Measurements from ENCODE around the gene CEACAM16. TPM values are rescaled to one million over a fixed set of nuclear protein-coding genes. Genes with fewer than 3 reads are reported as not detected.

The CEACAM16 gene
- total RNA-seq, 1 experiment from 2014 or later: not detected

GRCh38 chr19:44697670-44698034 lies 1.3 kb upstream of the CEACAM16 start:
- intact Hi-C loops (cut with micrococcal nuclease): no loop called here
- TF ChIP-seq ELF1 (IDR thresholded peaks at IDR 0.05; ENCODE audit: borderline replicate concordance, low read depth) (no peak), SRF (IDR thresholded peaks at IDR 0.05; ENCODE audit: low read depth) (no peak), CEBPB (IDR thresholded peaks at IDR 0.05; ENCODE audit: low read depth) (no peak), SIN3A (IDR thresholded peaks at IDR 0.05; ENCODE audit: low read depth) (no peak), CTCF (IDR thresholded peaks at IDR 0.05 in 2 of 3, conservative IDR thresholded peaks at IDR 0.05 in 1 of 3; ENCODE audit: borderline replicate concordance in 1 of 3, insufficient read depth in 1 of 3, low read depth in 2 of 3, low read length in 2 of 3) (no peak), EZH2 (IDR thresholded peaks at IDR 0.05) (no peak), ZNF274 (IDR thresholded peaks at IDR 0.05; ENCODE audit: low read depth, low read length) (no peak), EZH2phosphoT487 (IDR thresholded peaks at IDR 0.05; ENCODE audit: borderline replicate concordance) (no peak)
- TF ChIP-seq, protein P1, sequence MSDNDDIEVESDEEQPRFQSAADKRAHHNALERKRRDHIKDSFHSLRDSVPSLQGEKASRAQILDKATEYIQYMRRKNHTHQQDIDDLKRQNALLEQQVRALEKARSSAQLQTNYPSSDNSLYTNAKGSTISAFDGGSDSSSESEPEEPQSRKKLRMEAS (IDR thresholded peaks at IDR 0.05): no peak
- Histone ChIP-seq H3K9me3 (ENCODE audit: control insufficient read depth in 1 of 2, insufficient read depth in 1 of 2, low read depth in 1 of 2, low read length in 2 of 2) (no peaks in the 10 kb centered on the region), H3K27ac (ENCODE audit: low read depth, low read length) (no peak overlapping the region), H3K79me2 (ENCODE audit: insufficient read depth, low read length) (no peaks in the 10 kb centered on the region), H3K36me3 (ENCODE audit: control insufficient read depth in 1 of 2, insufficient read depth in 2 of 2, low read length in 2 of 2) (no peaks in the 10 kb centered on the region), H3K9me2 (ENCODE audit: insufficient read depth) (no peaks in the 10 kb centered on the region), H2AFZ (ENCODE audit: low read depth, low read length, poor library complexity, severe bottlenecking) (no peak overlapping the region), H3K4me2 (ENCODE audit: low read length) (no peak overlapping the region), H4K20me1 (ENCODE audit: insufficient read depth) (no peaks in the 10 kb centered on the region), H3K27me3 (ENCODE audit: insufficient read depth, low read length) (no peaks in the 10 kb centered on the region), H3K9ac (ENCODE audit: low read length) (no peak overlapping the region), H3K4me1 (ENCODE audit: control insufficient read depth in 1 of 2, insufficient read depth in 2 of 2, low read length in 2 of 2) (peaks cover 24 to 30% of the 10 kb centered on the region in 2 experiments), H3K4me3 (replicated peaks in 1 of 2; ENCODE audit: low read depth in 1 of 2, low read length in 2 of 2) (no peak overlapping the region)
- ChIA-PET CTCF (no interaction called here), RAD21 (ENCODE audit: low non-redundant PET in 1 of 2, low total read pairs in 2 of 2, uncharacterized antibody in 2 of 2, unreplicated experiment in 2 of 2) (no interaction called here), POLR2A (no interaction called here)
- ATAC-seq (no peak), DNase-seq (ENCODE audit: low read depth, low spot score) (no peak)
- BruUV-seq (replicated peaks): no TSS peak

DNA sequence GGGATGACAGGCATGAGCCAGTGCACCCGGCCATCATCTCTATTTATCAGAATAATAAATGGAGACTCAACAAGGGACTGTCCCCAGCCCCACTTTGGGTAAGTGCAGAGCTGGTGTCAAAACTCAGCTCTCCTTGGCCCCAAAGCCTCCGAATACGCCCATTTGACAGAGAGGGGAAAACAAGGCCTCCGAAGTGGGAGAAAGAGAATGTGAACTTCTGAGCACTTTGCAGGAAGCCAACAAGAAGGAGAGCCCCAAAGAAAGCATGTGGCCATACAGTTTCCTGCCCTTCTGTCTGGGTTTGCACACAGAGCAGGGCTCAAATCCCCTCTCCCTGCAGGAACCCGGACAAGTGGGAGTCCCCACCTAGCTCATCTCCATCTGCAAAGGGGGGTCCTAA lies 1.6 kb downstream of the CEACAM16 start:
- intact Hi-C loops (cut with micrococcal nuclease): no loop called here
- H3K79me2 ChIP-seq (ENCODE audit: insufficient read depth, low read length): no peaks in the 10 kb centered on the region
- DNase-seq (ENCODE audit: low read depth, low spot score) (no peak), ATAC-seq (no peak)
- no peaks in the 10 kb centered on the region for H3K9me2 ChIP-seq (ENCODE audit: insufficient read depth)
- no peak overlapping the region for H2AFZ ChIP-seq (ENCODE audit: low read depth, low read length, poor library complexity, severe bottlenecking)
- peaks cover 2 to 8% of the 10 kb centered on the region in 2 experiments; a peak in 3 of 4 replicates for H3K4me1 ChIP-seq (ENCODE audit: control insufficient read depth in 1 of 2, insufficient read depth in 2 of 2, low read length in 2 of 2)
- RAD21 ChIA-PET (ENCODE audit: low non-redundant PET in 1 of 2, low total read pairs in 2 of 2, uncharacterized antibody in 2 of 2, unreplicated experiment in 2 of 2): no interaction called here
- no peaks in the 10 kb centered on the region for H3K9me3 ChIP-seq (ENCODE audit: control insufficient read depth in 1 of 2, insufficient read depth in 1 of 2, low read depth in 1 of 2, low read length in 2 of 2)
- no peak overlapping the region for H3K9ac ChIP-seq (ENCODE audit: low read length)
- H3K4me2 ChIP-seq (ENCODE audit: low read length): no peak overlapping the region
- H3K27me3 ChIP-seq (ENCODE audit: insufficient read depth, low read length): no peaks in the 10 kb centered on the region
- BruUV-seq (replicated peaks): no TSS peak
- H3K27ac ChIP-seq (ENCODE audit: low read depth, low read length): no peak overlapping the region
- H3K4me3 ChIP-seq (replicated peaks in 1 of 2; ENCODE audit: low read depth in 1 of 2, low read length in 2 of 2): no peak overlapping the region
- no peaks in the 10 kb centered on the region for H4K20me1 ChIP-seq (ENCODE audit: insufficient read depth)
- no peaks in the 10 kb centered on the region for H3K36me3 ChIP-seq (ENCODE audit: control insufficient read depth in 1 of 2, insufficient read depth in 2 of 2, low read length in 2 of 2)
- CTCF ChIA-PET: no interaction called here
- POLR2A ChIA-PET: interaction anchor here (0.5 kb wide), 1 partner anchor 47 kb away, joined by 5 read pairs; no protein-coding TSS in a partner anchor
- TF ChIP-seq ZNF274 (IDR thresholded peaks at IDR 0.05; ENCODE audit: low read depth, low read length): no peak
- no peak for TF ChIP-seq EZH2 (IDR thresholded peaks at IDR 0.05)
- TF ChIP-seq, protein P1 (IDR thresholded peaks at IDR 0.05): no peak
- TF ChIP-seq FOSL1 (IDR thresholded peaks at IDR 0.05; ENCODE audit: low read depth): no peak
- no peak for TF ChIP-seq REST (IDR thresholded peaks at IDR 0.05; ENCODE audit: low read depth)
- no peak for TF ChIP-seq ZBTB33 (IDR thresholded peaks at IDR 0.05; ENCODE audit: extremely low read depth, insufficient replicate concordance, low read length)
- TF ChIP-seq ZFX (IDR thresholded peaks at IDR 0.05): no peak

Measured in HCT116 (cell line).